GM12878 (cell line): ENCODE results near the gene PCK1.

Experiments used
- CHD2 ChIP-seq: IDR thresholded peaks from 2 replicates; pipeline ENCODE4 v1.6.1; 2011; ENCODE audit warnings: low read depth, low read length, improper control_type of control experiment, borderline replicate concordance
- CREB1 ChIP-seq: IDR thresholded peaks from 2 replicates; pipeline ENCODE4 v1.6.1; 2012; ENCODE audit warnings: low read depth, mild to moderate bottlenecking, inconsistent platforms
- POLR2A ChIP-seq: IDR thresholded peaks from 2 replicates; pipeline ENCODE4 v1.6.1; 2011; ENCODE audit warnings: low read depth, mild to moderate bottlenecking, low read length
- POLR2AphosphoS5 ChIP-seq: IDR thresholded peaks from 2 replicates; pipeline ENCODE4 v1.6.1; 2011; ENCODE audit warnings: mild to moderate bottlenecking, low read length, inconsistent platforms
- TF ChIP-seq, protein P1 (sequence below), 3 experiments: IDR thresholded peaks in 2 of 3; conservative IDR thresholded peaks in 1 of 3; 2 replicates each; pipeline ENCODE4 v1.5.1; 2011; ENCODE audit warnings: low read depth in 3 of 3, low read length in 3 of 3, mild to moderate bottlenecking in 3 of 3, control low read depth in 2 of 3, moderate library complexity in 2 of 3, inconsistent platforms in 1 of 3, mixed read lengths in 1 of 3; ENCODE audit not compliant: control insufficient read depth in 2 of 3, insufficient read depth in 1 of 3; ENCODE audit errors: extremely low read depth in 1 of 3

DNA sequence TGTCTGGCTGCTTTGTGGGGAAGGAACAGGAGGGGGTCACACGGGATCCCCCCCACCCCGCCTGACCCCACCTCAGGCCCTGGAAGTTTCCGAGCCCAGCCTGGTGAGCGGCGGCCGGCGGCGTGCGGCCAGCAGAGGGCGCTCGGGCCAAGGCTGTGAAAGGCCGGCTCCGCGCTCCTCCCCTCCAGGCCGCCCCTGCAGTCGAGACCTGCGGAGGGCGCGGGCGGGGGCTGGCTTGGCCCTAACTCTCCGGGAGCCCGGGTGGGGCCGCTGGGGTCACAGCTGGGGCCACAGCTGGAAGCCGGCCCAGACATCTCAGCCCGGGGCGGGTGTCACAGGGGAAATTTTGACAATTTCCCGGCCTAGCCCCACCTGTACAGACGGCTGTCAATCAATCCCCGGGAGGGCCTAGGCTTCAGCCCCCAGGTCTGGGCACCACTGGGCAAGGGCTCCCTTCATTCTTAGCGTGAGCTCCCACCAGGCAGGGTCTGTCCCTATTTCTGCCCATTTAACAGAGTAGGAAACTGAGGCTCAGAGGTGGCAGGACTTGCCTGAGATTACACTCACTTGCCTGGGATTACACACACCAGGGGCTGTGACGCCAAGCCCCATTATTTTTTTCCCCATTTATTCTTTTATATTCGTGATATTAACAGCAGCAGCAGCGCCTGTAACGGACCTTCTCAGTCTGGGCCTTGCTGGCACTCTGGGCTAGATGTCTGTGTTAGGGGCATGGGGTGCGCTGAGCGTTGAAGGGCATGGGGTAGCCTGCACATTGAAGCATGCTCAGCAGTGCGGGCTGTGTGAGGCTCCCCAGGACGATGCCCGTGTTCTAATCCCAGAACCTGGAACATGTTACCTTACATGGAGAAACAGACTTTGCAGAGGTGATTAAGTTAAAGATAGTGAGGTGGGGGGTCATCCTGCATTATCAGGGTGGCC is 36.4 kb downstream of the PCK1 start:
- TF ChIP-seq POLR2A = no peak
- TF ChIP-seq, protein P1, sequence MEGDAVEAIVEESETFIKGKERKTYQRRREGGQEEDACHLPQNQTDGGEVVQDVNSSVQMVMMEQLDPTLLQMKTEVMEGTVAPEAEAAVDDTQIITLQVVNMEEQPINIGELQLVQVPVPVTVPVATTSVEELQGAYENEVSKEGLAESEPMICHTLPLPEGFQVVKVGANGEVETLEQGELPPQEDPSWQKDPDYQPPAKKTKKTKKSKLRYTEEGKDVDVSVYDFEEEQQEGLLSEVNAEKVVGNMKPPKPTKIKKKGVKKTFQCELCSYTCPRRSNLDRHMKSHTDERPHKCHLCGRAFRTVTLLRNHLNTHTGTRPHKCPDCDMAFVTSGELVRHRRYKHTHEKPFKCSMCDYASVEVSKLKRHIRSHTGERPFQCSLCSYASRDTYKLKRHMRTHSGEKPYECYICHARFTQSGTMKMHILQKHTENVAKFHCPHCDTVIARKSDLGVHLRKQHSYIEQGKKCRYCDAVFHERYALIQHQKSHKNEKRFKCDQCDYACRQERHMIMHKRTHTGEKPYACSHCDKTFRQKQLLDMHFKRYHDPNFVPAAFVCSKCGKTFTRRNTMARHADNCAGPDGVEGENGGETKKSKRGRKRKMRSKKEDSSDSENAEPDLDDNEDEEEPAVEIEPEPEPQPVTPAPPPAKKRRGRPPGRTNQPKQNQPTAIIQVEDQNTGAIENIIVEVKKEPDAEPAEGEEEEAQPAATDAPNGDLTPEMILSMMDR (IDR thresholded peaks at IDR 0.05 in 2 of 3, conservative IDR thresholded peaks at IDR 0.05 in 1 of 3; ENCODE audit: control insufficient read depth in 2 of 3, extremely low read depth in 1 of 3, insufficient read depth in 1 of 3, low read depth in 3 of 3, low read length in 3 of 3) = peak; percentile 71 to 92 (median 92)
- TF ChIP-seq POLR2AphosphoS5 = no peak
- TF ChIP-seq CHD2 = no peak
- TF ChIP-seq CREB1 = no peak
